ENCODE results near the gene ZNF143. TPM values are rescaled to one million over a fixed set of nuclear protein-coding genes. Genes with fewer than 3 reads are reported as not detected.

ZNF143 gene
- total and polyA plus RNA-seq, 10 of the 15 experiments (the other 5 are each of a cell fraction or from before 2014, with no cell fraction given), result 13.6 to 48.7 (median 19.4) TPM

DNA sequence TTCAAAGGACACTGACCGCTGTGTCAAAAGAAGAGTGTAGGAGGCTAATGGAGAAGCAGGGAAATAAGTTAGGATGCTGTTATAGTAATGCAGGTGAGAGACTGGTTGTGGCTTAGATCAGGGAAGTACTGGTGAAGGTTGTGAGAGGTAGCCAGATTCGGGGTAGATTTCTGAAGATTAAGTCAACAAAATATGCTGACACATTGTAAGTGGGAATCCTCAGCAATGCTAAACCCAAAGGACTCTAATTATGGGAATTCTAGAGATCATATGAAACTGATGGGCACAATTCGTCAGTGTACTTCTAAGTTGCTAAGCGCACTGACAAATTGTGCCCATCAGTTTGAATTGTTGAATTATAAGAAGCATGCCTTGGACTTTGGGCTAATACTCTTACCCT, 10.0 kb downstream of the ZNF143 start:
- Histone ChIP-seq H3K9ac (ENCODE audit: control insufficient read depth, insufficient read depth, low read length) (no peak overlapping the region), H3K4me3 (no peak overlapping the region), H3K4me1 (ENCODE audit: control insufficient read depth, insufficient read depth, low read length) (no peaks in the 10 kb centered on the region), H3K36me3 (ENCODE audit: control insufficient read depth in 2 of 2, insufficient read depth in 2 of 2, low read length in 1 of 2) (peaks cover 1 to 8% of the 10 kb centered on the region in 2 experiments; a peak in 3 of 4 replicates), H3K4me2 (ENCODE audit: control insufficient read depth, insufficient read depth) (no peak overlapping the region), H4K20me1 (ENCODE audit: control insufficient read depth, insufficient read depth) (no peaks in the 10 kb centered on the region), H2AFZ (ENCODE audit: control insufficient read depth, low read depth, low read length) (no peak overlapping the region), H3K27ac (ENCODE audit: control insufficient read depth, insufficient read depth) (no peak overlapping the region), H3K27me3 (replicated peaks in 1 of 2; ENCODE audit: control insufficient read depth in 2 of 2, insufficient read depth in 2 of 2, low read length in 1 of 2) (no peaks in the 10 kb centered on the region), H3K9me3 (replicated peaks; ENCODE audit: control insufficient read depth, insufficient read depth, low read length) (no peaks in the 10 kb centered on the region), H3K79me2 (ENCODE audit: control insufficient read depth, insufficient read depth, low read length) (peaks cover 4% of the 10 kb centered on the region)
- ChIA-PET POLR2A (no interaction called here), RAD21 (ENCODE audit: unreplicated experiment) (interaction anchor here (0.8 kb wide), 1 partner anchor 64 kb away, joined by 3 read pairs; no protein-coding TSS in a partner anchor), SMC1A (ENCODE audit: uncharacterized antibody, unreplicated experiment) (interaction anchor here (0.6 to 1.3 kb wide), 2 partner anchors 8 to 36 kb away, joined by 3 read pairs; no protein-coding TSS in a partner anchor), CTCF (no interaction called here)
- FAIRE-seq, result no peak
- no peak for ATAC-seq
- intact Hi-C loops (cut with micrococcal nuclease; ENCODE audit: unreplicated experiment), result no loop called here
- no TSS peak for BruUV-seq (replicated peaks)
- DNase-seq (ENCODE audit: low read depth, low spot score), result no peak
- 100% methylated on average over 4 of the region's 4 CpGs for WGBS (ENCODE audit: insufficient coverage, insufficient replicate concordance, low lambda C conversion rate, missing lambda C conversion rate)
- in situ Hi-C loops (cut with MboI), result no loop called here
- TF ChIP-seq, protein P1, sequence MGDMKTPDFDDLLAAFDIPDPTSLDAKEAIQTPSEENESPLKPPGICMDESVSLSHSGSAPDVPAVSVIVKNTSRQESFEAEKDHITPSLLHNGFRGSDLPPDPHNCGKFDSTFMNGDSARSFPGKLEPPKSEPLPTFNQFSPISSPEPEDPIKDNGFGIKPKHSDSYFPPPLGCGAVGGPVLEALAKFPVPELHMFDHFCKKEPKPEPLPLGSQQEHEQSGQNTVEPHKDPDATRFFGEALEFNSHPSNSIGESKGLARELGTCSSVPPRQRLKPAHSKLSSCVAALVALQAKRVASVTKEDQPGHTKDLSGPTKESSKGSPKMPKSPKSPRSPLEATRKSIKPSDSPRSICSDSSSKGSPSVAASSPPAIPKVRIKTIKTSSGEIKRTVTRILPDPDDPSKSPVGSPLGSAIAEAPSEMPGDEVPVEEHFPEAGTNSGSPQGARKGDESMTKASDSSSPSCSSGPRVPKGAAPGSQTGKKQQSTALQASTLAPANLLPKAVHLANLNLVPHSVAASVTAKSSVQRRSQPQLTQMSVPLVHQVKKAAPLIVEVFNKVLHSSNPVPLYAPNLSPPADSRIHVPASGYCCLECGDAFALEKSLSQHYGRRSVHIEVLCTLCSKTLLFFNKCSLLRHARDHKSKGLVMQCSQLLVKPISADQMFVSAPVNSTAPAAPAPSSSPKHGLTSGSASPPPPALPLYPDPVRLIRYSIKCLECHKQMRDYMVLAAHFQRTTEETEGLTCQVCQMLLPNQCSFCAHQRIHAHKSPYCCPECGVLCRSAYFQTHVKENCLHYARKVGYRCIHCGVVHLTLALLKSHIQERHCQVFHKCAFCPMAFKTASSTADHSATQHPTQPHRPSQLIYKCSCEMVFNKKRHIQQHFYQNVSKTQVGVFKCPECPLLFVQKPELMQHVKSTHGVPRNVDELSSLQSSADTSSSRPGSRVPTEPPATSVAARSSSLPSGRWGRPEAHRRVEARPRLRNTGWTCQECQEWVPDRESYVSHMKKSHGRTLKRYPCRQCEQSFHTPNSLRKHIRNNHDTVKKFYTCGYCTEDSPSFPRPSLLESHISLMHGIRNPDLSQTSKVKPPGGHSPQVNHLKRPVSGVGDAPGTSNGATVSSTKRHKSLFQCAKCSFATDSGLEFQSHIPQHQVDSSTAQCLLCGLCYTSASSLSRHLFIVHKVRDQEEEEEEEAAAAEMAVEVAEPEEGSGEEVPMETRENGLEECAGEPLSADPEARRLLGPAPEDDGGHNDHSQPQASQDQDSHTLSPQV (IDR thresholded peaks at IDR 0.05), result no peak
- TF ChIP-seq YBX1 (IDR thresholded peaks at IDR 0.05), result no peak
- no peak for TF ChIP-seq MEF2B (IDR thresholded peaks at IDR 0.05; ENCODE audit: partially characterized antibody, poor library complexity, severe bottlenecking)
- TF ChIP-seq, protein P2, sequence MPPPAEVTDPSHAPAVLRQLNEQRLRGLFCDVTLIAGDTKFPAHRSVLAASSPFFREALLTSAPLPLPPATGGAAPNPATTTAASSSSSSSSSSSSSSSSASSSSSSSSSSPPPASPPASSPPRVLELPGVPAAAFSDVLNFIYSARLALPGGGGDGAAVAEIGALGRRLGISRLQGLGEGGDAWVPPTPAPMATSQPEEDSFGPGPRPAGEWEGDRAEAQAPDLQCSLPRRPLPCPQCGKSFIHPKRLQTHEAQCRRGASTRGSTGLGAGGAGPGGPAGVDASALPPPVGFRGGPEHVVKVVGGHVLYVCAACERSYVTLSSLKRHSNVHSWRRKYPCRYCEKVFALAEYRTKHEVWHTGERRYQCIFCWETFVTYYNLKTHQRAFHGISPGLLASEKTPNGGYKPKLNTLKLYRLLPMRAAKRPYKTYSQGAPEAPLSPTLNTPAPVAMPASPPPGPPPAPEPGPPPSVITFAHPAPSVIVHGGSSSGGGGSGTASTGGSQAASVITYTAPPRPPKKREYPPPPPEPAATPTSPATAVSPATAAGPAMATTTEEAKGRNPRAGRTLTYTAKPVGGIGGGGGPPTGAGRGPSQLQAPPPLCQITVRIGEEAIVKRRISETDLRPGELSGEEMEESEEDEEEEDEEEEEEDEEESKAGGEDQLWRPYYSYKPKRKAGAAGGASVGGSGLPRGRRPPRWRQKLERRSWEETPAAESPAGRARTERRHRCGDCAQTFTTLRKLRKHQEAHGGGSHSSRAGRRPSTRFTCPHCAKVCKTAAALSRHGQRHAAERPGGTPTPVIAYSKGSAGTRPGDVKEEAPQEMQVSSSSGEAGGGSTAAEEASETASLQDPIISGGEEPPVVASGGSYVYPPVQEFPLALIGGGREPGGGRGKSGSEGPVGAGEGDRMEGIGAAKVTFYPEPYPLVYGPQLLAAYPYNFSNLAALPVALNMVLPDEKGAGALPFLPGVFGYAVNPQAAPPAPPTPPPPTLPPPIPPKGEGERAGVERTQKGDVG (CRISPR knock-in tag; IDR thresholded peaks at IDR 0.05), result no peak
- no peak for TF ChIP-seq CBX5 (IDR thresholded peaks at IDR 0.05; ENCODE audit: low read depth)
- TF ChIP-seq, protein P3, sequence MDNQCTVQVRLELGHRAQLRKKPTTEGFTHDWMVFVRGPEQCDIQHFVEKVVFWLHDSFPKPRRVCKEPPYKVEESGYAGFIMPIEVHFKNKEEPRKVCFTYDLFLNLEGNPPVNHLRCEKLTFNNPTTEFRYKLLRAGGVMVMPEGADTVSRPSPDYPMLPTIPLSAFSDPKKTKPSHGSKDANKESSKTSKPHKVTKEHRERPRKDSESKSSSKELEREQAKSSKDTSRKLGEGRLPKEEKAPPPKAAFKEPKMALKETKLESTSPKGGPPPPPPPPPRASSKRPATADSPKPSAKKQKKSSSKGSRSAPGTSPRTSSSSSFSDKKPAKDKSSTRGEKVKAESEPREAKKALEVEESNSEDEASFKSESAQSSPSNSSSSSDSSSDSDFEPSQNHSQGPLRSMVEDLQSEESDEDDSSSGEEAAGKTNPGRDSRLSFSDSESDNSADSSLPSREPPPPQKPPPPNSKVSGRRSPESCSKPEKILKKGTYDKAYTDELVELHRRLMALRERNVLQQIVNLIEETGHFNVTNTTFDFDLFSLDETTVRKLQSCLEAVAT (IDR thresholded peaks at IDR 0.05), result no peak
- TF ChIP-seq, protein P4, sequence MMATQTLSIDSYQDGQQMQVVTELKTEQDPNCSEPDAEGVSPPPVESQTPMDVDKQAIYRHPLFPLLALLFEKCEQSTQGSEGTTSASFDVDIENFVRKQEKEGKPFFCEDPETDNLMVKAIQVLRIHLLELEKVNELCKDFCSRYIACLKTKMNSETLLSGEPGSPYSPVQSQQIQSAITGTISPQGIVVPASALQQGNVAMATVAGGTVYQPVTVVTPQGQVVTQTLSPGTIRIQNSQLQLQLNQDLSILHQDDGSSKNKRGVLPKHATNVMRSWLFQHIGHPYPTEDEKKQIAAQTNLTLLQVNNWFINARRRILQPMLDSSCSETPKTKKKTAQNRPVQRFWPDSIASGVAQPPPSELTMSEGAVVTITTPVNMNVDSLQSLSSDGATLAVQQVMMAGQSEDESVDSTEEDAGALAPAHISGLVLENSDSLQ (IDR thresholded peaks at IDR 0.05), result no peak
- no peak for TF ChIP-seq TBL1XR1 (IDR thresholded peaks at IDR 0.05; ENCODE audit: low read depth, low read length)
- TF ChIP-seq, protein P5, sequence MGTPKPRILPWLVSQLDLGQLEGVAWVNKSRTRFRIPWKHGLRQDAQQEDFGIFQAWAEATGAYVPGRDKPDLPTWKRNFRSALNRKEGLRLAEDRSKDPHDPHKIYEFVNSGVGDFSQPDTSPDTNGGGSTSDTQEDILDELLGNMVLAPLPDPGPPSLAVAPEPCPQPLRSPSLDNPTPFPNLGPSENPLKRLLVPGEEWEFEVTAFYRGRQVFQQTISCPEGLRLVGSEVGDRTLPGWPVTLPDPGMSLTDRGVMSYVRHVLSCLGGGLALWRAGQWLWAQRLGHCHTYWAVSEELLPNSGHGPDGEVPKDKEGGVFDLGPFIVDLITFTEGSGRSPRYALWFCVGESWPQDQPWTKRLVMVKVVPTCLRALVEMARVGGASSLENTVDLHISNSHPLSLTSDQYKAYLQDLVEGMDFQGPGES (IDR thresholded peaks at IDR 0.05), result no peak
- no peak for TF ChIP-seq NFYA (IDR thresholded peaks at IDR 0.05; ENCODE audit: borderline replicate concordance, low read depth, low read length)
